Measurements from ENCODE around the gene MLC1.

The MLC1 gene

DNA sequence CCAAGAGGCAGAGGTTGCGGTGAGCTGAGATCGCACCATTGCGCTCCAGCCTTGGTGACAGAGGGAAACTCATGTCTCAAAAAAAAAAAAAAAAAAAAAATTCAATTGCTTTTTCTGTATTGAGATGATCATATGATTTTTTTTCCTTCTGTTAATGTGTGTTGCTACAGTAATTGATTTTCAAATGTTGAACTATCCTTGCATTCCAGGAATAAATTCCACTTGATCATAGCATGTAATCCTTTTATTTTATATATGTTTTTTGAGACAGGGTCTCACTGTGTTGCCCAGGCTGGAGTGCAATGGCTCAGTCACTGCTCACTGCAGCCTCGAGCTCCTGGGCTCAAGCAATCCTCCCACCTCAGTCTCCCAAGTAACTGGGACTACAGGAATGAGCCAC lies 37.9 kb upstream of the MLC1 start:
- Histone ChIP-seq H3K4me3 (ENCODE audit: low read depth, low read length) (no peak overlapping the region), H3K36me3 (replicated peaks) (no peaks in the 10 kb centered on the region), H3K27me3 (replicated peaks) (no peaks in the 10 kb centered on the region), H3K27ac (no peak overlapping the region)
- no peak for DNase-seq
- TF ChIP-seq CTCF (IDR thresholded peaks at IDR 0.05; ENCODE audit: low read depth, low read length, missing control alignments), result no peak
- in situ Hi-C loops (cut with HindIII; ENCODE audit: low pct_ligation_motif_present, low sequenced_read_pairs), result no loop called here

GRCh38 chr22:50121202-50121740 lies 36.0 kb upstream of the MLC1 start:
- no peaks in the 10 kb centered on the region for H3K36me3 ChIP-seq (replicated peaks)
- no peaks in the 10 kb centered on the region for H3K27me3 ChIP-seq (replicated peaks)
- no peak overlapping the region for H3K27ac ChIP-seq
- in situ Hi-C loops (cut with HindIII; ENCODE audit: low pct_ligation_motif_present, low sequenced_read_pairs), result no loop called here
- TF ChIP-seq CTCF (IDR thresholded peaks at IDR 0.05; ENCODE audit: low read depth, low read length, missing control alignments), result no peak
- no peak overlapping the region for H3K4me3 ChIP-seq (ENCODE audit: low read depth, low read length)
- no peak for DNase-seq

DNA sequence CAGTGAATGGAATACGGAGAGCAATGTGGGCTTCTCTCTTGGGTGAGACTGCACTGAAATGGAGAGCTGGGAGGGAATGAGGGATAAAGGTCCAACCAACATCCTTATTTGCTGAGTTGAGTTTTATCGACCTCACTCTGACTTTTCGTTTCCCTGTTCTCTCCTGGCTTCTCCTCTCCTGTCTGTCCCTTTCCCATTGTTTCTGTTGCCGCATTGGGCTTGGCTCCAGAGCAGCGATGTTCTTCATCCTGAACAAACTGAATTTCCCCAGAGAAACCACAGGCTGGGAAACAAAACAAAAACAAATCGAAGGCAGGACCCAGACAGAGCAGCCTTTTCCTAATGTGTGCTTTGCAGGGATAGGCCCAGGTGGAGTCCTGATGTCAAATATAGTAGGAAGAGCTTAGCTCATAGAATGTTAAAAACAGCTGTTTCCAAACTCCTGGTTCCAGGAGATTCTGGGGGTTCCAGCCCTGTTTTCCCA lies 34.6 kb upstream of the MLC1 start:
- no peak overlapping the region for H3K4me3 ChIP-seq (ENCODE audit: low read depth, low read length)
- H3K27me3 ChIP-seq (replicated peaks), result no peaks in the 10 kb centered on the region
- H3K36me3 ChIP-seq (replicated peaks), result no peaks in the 10 kb centered on the region
- in situ Hi-C loops (cut with HindIII; ENCODE audit: low pct_ligation_motif_present, low sequenced_read_pairs), result no loop called here
- no peak for TF ChIP-seq CTCF (IDR thresholded peaks at IDR 0.05; ENCODE audit: low read depth, low read length, missing control alignments)
- H3K27ac ChIP-seq, result no peak overlapping the region
- DNase-seq, result no peak

GRCh38 chr22:50119169-50119767 lies 34.0 kb upstream of the MLC1 start:
- no peak overlapping the region for H3K4me3 ChIP-seq (ENCODE audit: low read depth, low read length)
- no peak overlapping the region for H3K27ac ChIP-seq
- DNase-seq, result no peak
- TF ChIP-seq CTCF (IDR thresholded peaks at IDR 0.05; ENCODE audit: low read depth, low read length, missing control alignments), result no peak
- H3K27me3 ChIP-seq (replicated peaks), result no peaks in the 10 kb centered on the region
- H3K36me3 ChIP-seq (replicated peaks), result no peaks in the 10 kb centered on the region
- in situ Hi-C loops (cut with HindIII; ENCODE audit: low pct_ligation_motif_present, low sequenced_read_pairs), result no loop called here

DNA sequence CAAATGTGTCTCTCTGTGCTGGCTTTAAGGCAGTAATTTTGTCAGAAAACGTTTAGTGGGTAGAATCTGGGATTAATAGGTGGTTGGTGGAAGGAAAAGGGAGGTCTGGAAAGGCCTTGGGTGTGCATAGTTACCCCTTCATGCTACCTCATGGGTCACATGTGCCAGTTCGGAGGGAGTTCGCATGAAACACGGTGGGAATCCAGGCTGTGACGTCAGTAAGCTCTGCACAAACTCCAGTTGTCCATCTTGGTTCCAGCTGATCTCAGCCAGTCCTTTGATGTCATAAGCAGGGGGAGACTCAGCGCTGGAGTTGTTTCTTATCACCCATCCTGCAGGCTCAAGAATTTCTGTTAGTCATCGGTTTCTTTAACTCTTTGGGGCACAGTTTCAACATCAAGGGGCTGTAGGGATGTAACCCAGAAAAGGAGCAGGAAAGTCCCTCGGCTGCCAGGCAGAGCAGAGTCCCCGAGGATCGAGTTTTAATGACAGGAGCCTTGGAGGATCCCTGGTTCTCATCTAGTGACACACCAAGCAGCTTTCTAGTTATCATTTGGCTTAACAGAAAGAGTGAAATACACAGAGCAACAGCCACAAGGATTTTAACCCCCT lies 33.4 kb upstream of the MLC1 start:
- in situ Hi-C loops (cut with HindIII; ENCODE audit: low pct_ligation_motif_present, low sequenced_read_pairs), result no loop called here
- no peak for TF ChIP-seq CTCF (IDR thresholded peaks at IDR 0.05; ENCODE audit: low read depth, low read length, missing control alignments)
- Histone ChIP-seq H3K36me3 (replicated peaks) (no peaks in the 10 kb centered on the region), H3K27ac (peak overlapping the region; percentile 56), H3K27me3 (replicated peaks) (no peaks in the 10 kb centered on the region), H3K4me3 (ENCODE audit: low read depth, low read length) (no peak overlapping the region)
- peak; percentile 99 for DNase-seq
